Spleen (tissue), 11 donors: ENCODE results near the gene LY6G6C. TPM values are rescaled to one million over a fixed set of nuclear protein-coding genes. Genes with fewer than 3 reads are reported as not detected.

Experiments
- DNase-seq: peaks from one replicate; pipeline ENCODE4 v3.0.0-alpha.2; 2020
- H3K27ac ChIP-seq, 8 donors: fragments of 200-600 bp; sonication (generic) in 7 of 8; 1 replicate in 4 of 8; 2 replicates in 4 of 8; pipeline versions ENCODE4 v1.5.0 to v1.8.0; 2016 to 2021; ENCODE audit warnings: inconsistent platforms in 4 of 8, mild to moderate bottlenecking in 4 of 8, moderate library complexity in 1 of 8
- H3K27me3 ChIP-seq, 7 donors: fragments of 200-600 bp; sonication (generic) in 6 of 7; replicated peaks in 1 of 7; 1 replicate in 4 of 7; 2 replicates in 3 of 7; pipeline versions ENCODE4 v1.5.0 to v1.8.0; 2016 to 2021; ENCODE audit warnings: inconsistent platforms in 3 of 7, mild to moderate bottlenecking in 1 of 7
- H3K36me3 ChIP-seq, 6 donors: fragments of 200-600 bp; sonication (generic) in 5 of 6; 1 replicate in 4 of 6; 2 replicates in 2 of 6; pipeline versions ENCODE4 v1.5.0 to v1.8.0; 2016 to 2021; ENCODE audit warnings: inconsistent platforms in 2 of 6
- H3K4me1 ChIP-seq, 6 donors: fragments of 200-600 bp; sonication (generic) in 5 of 6; 1 replicate in 3 of 6; 2 replicates in 3 of 6; pipeline versions ENCODE4 v1.5.0 to v1.8.0; 2016 to 2021; ENCODE audit warnings: inconsistent platforms in 3 of 6
- H3K4me3 ChIP-seq, 8 donors: fragments of 200-600 bp; sonication (generic) in 7 of 8; 1 replicate in 4 of 8; 2 replicates in 4 of 8; pipeline versions ENCODE4 v1.5.0 to v1.8.0; 2016 to 2021; ENCODE audit warnings: inconsistent platforms in 4 of 8, mild to moderate bottlenecking in 4 of 8, moderate library complexity in 2 of 8
- H3K9me3 ChIP-seq, 8 donors: fragments of 200-600 bp; sonication (generic) in 7 of 8; 1 replicate in 4 of 8; 2 replicates in 4 of 8; pipeline versions ENCODE4 v1.5.0 to v1.8.0; 2016 to 2021; ENCODE audit warnings: inconsistent platforms in 4 of 8
- CTCF ChIP-seq, 11 experiments: fragments of 200-600 bp in 7 of 11; fragments of 450-650 bp in 4 of 11; sonication (generic) in 4 of 11; IDR thresholded peaks in 8 of 11; conservative IDR thresholded peaks in 3 of 11; 1 replicate in 7 of 11; 2 replicates in 4 of 11; pipeline versions ENCODE4 v1.4.0 to v1.8.0; 2016 to 2021; ENCODE audit warnings: antibody characterized with exemption in 11 of 11, inconsistent platforms in 4 of 11, mild to moderate bottlenecking in 1 of 11
- POLR2A ChIP-seq, 3 donors: fragments of 450-650 bp; IDR thresholded peaks; one replicate each; pipeline ENCODE4 v1.5.1; 2017; ENCODE audit warnings: antibody characterized with exemption in 3 of 3, mild to moderate bottlenecking in 1 of 3
- POLR2AphosphoS5 ChIP-seq, 3 donors: sonication (generic); formaldehyde crosslinking; IDR thresholded peaks; one replicate each; pipeline ENCODE4 v1.5.1; 2017; ENCODE audit warnings: antibody characterized with exemption in 3 of 3
- WGBS, 5 donors: extraction: QIAGEN DNeasy Blood & Tissue Kit in 3 of 5; methylation state at CpG; one replicate each; pipeline versions ENCODE4 v1.1.5 to v1.1.7; 2013 to 2018; 5-methylcytosine and 5-hydroxymethylcytosine counted together
- intact Hi-C: fragments of 100-400 bp; cut with DNase I; formaldehyde crosslinking; loops from one replicate; pipeline ENCODE4 v1.15.0; 2023; ENCODE audit warnings: low total_unique reads
- polyA plus RNA-seq, 3 donors: library from polyadenylated mRNA; stranded (reverse); fragments of 200-250 nt; gene quantifications; one replicate each; pipeline ENCODE4 v1.2.1, GENCODE V29; 2013
- total RNA-seq, 7 donors: library from RNA; depleted of rRNA in 3 of 7; stranded (reverse); fragments of >200 nt in 3 of 7; fragmentation: NEBNext Ultra II Directional in 4 of 7; extraction: Animal tissue kit (Norgen Biotek cat#: 25700) in 4 of 7; gene quantifications; one replicate each; pipeline versions ENCODE4 v1.1.0 to v1.2.1, GENCODE V29; 2016 to 2021
- donor health status: healthy with polysubstance abuse.
- donor health status: DM: no; HTN: no; CAD: no; lungs with moderate emphysema.
- donor health status: DM: no; HTN: no; CAD: no.
- donor health status: Bipolar disorder and iron deficiency.
- donor health status: healthy.
- donor health status: DM: no; HTN: no; CAD: no.
- donor health status: DM: yes; HTN: yes; CAD: no.

The LY6G6C gene
- total and polyA plus RNA-seq, 10 donors = 0.49 to 0.77 TPM; not detected in 8

- TF ChIP-seq CTCF (IDR thresholded peaks at IDR 0.05 in 8 of 11, conservative IDR thresholded peaks at IDR 0.05 in 3 of 11) (no peak), POLR2A (IDR thresholded peaks at IDR 0.05) (no peak), POLR2AphosphoS5 (IDR thresholded peaks at IDR 0.05) (no peak)
- Histone ChIP-seq H3K4me3 (peak overlapping the region in 2 of 8 donors; percentile 19 to 23), H3K27ac (peak overlapping the region in 2 of 8 donors; percentile 23 to 59), H3K9me3 (no peaks in the 10 kb centered on the region), H3K36me3 (peaks cover 0 to 49% (median 35%) of the 10 kb centered on the region in 6 donors), H3K27me3 (no peaks in the 10 kb centered on the region), H3K4me1 (peaks cover 7 to 41% (median 29%) of the 10 kb centered on the region in 6 donors)
- intact Hi-C loops = no loop called here
- DNase-seq = no peak
- WGBS, 5 donors = 84 to 90% (median 88%) methylated on average over 13 of the region's 13 CpGs
Observed at GRCh38 chr6:31683591-31683990, 38.0 kb downstream of the LY6G6C start.

GRCh38 chr6:31681135-31681671 lies 40.3 kb downstream of the LY6G6C start:
- Histone ChIP-seq H3K27me3 (no peaks in the 10 kb centered on the region), H3K4me3 (peak overlapping the region; percentile 40 to 70 (median 48)), H3K4me1 (peaks cover 7 to 47% (median 29%) of the 10 kb centered on the region in 6 donors), H3K27ac (peak overlapping the region in 7 of 8 donors; percentile 56 to 80 (median 69)), H3K36me3 (peaks cover 0 to 25% (median 12%) of the 10 kb centered on the region in 6 donors), H3K9me3 (no peaks in the 10 kb centered on the region)
- DNase-seq = peak; percentile 85
- intact Hi-C loops = no loop called here
- TF ChIP-seq POLR2AphosphoS5 (IDR thresholded peaks at IDR 0.05) (peak in 2 of 3 donors; percentile 69 to 74), CTCF (IDR thresholded peaks at IDR 0.05 in 8 of 11, conservative IDR thresholded peaks at IDR 0.05 in 3 of 11) (peak in 1 of 11 experiments; percentile 7), POLR2A (IDR thresholded peaks at IDR 0.05) (no peak)
- WGBS, 5 donors = 0 to 2% (median 1%) methylated on average over 19 to 40 of the region's 40 CpGs

- peak within 1 kb of the TSS in 7 of 8 donors; percentile 56 to 80 (median 69) for H3K27ac ChIP-seq
- H3K4me1 ChIP-seq = peaks cover 7 to 50% (median 29%) of the 10 kb centered on the region in 6 donors
- intact Hi-C loops = no loop called here
- H3K9me3 ChIP-seq = no peaks in the 10 kb centered on the region
- 12 to 15% (median 14%) methylated on average over 17 of the region's 17 CpGs for WGBS, 5 donors
- peak; percentile 93 for DNase-seq
- H3K27me3 ChIP-seq = no peaks in the 10 kb centered on the region
- TF ChIP-seq CTCF (IDR thresholded peaks at IDR 0.05 in 8 of 11, conservative IDR thresholded peaks at IDR 0.05 in 3 of 11) (peak; percentile 59 to 89 (median 73)), POLR2A (IDR thresholded peaks at IDR 0.05) (no peak), POLR2AphosphoS5 (IDR thresholded peaks at IDR 0.05) (peak in 2 of 3 donors; percentile 64 to 78)
- H3K4me3 ChIP-seq = peak within 1 kb of the TSS; percentile 40 to 70 (median 48)
- H3K36me3 ChIP-seq = peaks cover 0 to 19% (median 6%) of the 10 kb centered on the region in 6 donors
Observed at GRCh38 chr6:31680226-31681134, 41.1 kb downstream of the LY6G6C start, which contains the start of gene LY6G5C. Gene LY6G5C (minus strand): TSS chr6:31681067. CDS start chr6:31680373, 694 bp downstream.
